AG08395 (cell line): Measurements from ENCODE around the gene JUNB.
"Not testable (repeated sequence)": the region's sequence is repeated elsewhere in the genome, so short reads cannot be mapped to it uniquely, and the experiment has no call there.

ENCODE experiments used
- DNase-seq: peaks from one replicate; pipeline ENCODE4 v3.0.0; 2012; ENCODE audit warnings: mixed read lengths, low spot score

JUNB gene

DNA sequence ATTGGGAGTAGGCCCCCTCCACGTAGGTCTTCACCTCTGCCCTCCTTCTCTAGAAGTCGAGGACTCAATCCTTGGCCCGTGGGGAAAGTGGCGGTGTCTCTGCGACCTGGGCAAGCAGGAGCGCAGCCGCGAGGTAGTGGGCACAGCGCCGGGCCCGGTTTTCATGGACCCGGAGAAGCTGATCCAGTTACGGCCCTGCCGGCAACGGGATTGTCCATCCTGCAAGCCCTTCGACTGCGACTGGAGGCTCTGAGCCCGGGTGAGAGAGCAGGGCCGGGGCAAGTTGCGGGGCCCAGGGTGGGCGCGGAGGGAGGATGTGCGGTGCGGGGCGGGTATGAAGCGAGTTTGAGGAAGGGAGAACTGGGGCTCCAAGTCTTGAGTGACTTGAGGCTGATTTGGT lies 12.8 kb downstream of the JUNB start:
- DNase-seq, result no peak

DNA sequence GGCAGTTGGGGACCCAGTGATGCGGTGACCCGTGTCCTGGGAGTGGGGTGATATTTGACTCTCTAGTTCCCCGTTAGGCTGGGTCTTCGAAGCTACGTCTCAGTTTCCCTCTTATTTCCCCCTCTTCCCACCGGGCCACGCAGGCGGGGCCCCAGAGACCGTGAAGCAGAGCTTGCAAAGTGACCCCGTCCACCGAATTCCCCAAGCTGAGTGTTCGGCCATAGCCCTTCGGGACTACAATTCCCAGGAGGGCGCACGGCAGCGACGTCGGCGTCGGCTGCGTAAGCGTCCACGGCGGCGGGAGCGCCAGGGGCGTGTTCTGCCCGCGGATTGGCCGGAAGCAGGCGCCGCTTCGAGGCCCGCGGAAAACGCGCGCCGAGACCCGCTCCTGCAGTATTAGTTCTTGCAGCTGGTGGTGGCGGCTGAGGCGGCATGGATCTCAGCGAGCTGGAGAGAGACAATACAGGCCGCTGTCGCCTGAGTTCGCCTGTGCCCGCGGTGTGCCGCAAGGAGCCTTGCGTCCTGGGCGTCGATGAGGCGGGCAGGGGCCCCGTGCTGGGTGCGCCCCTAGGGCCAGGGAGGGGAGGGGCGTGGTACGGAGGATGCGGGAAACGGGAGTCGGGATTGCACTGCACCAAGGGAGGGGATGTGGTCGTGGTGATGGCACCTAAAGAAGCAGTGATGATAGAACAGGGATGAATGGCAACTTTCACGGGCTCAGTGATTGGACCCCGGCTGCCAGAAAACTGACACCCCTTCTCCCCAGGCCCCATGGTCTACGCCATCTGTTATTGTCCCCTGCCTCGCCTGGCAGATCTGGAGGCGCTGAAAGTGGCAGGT lies 15.2 kb downstream of the JUNB start, which contains the start of gene RNASEH2A:
TSS of gene RNASEH2A (plus strand) at position 343 of the 840 bp plus-strand sequence. CDS start at position 433, 90 bp downstream.
- peak; percentile 97 for DNase-seq

DNA sequence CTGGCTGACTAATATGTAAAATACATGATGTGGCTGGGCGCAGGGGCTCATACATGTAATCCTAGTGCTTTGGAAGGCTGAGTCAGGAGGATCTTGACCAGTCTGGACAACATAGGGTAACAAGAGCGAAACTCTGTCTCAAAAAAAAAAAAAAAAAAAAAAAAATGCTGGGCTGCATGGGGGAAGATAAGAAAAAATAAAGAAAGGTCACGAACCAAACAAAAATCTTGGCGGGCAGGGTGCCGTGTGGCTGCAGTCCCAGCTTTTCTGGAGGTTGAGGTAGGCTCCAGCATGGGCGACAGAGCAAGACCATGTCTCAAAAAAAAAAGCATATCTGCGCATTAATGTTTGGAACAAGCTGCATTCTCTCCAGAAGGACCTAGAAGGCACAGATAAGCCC lies 23.8 kb downstream of the JUNB start:
- no peak for DNase-seq

- not testable (repeated sequence) for DNase-seq
These were observed 25.9 kb downstream of the JUNB start for GRCh38 chr19:12817188-12817587.

DNA sequence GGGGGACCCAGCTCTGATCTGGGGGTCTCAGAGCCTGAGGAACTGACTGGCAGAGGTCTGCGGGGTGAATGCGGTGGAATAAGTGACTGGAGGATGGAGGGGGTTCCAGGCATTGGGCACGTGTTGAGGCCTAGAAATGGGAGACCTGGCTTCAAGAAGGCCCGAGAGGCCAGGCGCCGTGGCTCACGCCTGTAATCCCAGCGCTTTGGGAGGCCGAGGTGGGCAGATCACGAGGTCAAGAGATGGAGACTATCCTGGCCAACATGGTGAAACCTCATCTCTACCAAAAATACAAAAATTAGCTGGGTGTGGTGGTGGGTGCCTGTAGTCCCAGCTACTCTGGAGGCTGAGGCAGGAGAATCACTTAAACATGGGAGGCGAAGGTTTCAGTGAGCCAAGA lies 26.5 kb downstream of the JUNB start:
- DNase-seq, result not testable (repeated sequence)

DNA sequence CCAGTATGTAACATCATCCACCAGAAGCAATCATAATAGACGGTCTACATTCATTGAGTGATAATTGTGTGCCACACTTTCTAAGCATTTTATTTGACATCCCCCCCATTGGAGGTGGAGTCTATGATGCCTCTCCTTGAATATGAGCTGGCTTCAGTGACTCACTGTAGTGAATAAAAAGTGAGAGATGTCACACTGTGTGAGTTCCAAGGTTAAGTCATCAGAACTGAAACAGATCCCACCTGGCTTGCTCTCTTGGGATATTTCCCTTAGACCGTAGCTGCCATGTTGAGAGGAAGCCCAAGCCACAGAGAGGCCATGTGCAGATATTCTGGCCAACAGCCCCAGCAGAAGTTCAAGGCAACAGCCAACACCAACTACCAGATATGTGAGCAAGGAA lies 30.5 kb downstream of the JUNB start:
- no peak for DNase-seq

GRCh38 chr19:12825254-12826131 lies 34.2 kb downstream of the JUNB start:
- DNase-seq, result no peak

- DNase-seq, result no peak
These were observed 37.2 kb downstream of the JUNB start for GRCh38 chr19:12828494-12828893.

DNA sequence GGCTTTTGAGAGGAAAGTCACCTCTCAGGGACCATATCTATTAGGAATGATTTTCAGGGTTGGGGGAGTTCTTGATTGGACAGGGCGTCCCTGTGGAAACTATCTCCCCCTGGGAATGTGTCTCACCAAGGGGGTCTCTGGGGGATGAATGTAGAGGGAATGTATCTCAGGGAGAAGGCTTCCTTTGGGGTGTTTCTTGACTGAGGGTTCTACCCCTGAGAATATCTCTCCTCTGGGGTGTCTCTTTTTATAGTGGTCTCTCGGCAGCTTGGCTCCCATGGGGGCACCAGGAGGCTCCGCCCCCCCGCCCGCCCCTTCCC lies 42.1 kb downstream of the JUNB start:
- DNase-seq, result no peak

DNA sequence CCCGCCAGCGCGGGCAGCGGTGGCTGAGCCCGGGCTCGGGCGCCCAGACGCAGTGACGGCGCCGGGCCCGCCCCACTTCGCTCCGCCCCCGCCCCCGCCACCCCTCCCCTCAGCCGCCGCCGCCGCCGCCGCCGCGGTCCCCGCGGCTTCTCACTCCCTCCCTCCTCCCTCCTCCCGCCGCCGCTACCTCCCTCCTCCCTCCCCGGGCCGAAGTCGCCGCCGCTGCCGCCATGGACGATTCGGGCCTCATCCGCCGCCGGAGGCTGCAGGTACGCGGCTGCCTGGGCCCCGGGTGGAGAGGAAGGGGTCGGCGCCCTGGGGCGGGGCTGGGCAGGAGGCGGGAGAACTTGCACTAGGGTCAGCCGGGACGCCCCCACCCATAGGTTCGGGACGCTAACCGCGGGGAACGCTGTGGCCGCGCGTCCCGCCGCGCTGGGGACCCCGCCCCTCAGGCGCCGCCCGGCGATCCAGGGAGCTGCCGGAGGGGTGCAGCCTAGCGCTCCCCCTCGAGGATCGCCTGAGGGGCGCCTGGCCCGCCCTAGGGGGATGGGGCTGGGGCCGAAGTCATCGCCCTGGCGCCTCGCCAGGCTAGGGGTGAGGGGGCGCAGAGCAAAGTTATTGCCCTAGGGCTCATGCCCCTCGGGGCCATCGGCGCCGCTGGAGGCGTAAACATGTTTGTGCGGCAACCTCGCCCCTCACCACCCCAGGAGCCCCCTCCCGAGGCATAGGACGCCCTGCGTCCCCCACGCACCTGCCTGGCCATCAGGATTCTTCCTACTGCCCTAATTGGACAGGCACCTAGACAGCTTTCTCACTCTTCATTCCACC lies 42.7 kb downstream of the JUNB start:
- DNase-seq, result peak; percentile 40

- no peak for DNase-seq
These were observed 43.3 kb downstream of the JUNB start, which contains the start of gene RTBDN for GRCh38 chr19:12834566-12834943. RTBDN (minus strand) TSS chr19:12834579; CDS start chr19:12829979, 4,600 bp downstream.

- peak; percentile 49 for DNase-seq
These were observed 43.9 kb downstream of the JUNB start for GRCh38 chr19:12834976-12835757.

DNA sequence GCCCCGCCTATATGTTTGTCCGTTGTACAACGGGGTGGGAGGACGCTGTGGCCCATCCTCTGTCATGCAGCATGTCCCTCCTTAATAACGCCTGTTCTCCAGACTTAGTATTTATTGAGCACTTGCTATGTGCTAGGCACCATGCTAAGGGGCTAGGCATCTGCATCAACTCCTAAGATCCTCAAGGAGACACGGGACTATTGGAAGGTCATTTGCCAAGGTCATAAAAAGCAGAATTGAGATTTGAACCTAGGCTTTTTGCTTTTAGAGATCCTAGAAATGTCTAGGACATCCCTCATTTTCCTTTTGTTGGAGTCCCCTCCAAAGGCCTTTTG lies 45.2 kb downstream of the JUNB start:
- no peak for DNase-seq

DNA sequence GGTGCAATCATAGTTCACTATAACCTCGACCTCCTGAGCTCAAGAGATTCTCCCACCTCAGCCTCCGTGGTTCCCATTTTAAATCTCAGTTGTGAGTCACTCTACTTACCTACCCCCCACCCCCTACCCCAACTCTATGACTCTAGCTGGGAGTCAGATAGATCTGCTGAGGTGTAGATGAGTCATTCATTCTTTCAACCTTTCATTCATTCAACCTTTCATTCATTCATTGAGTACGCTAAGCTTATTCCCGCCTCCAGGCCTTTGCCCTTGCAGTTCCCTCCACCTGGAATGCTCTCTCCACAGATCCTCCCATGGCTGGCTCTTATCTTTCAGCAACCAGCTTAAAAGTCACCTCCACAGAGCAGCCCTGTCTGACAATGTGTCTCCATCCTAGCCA lies 45.9 kb downstream of the JUNB start:
- no peak for DNase-seq

- peak; percentile 57 for DNase-seq
These were observed 47.0 kb downstream of the JUNB start, which contains the start of gene MAST1 for GRCh38 chr19:12838182-12838885. MAST1 (plus strand) TSS chr19:12838515; CDS start chr19:12838573, 58 bp downstream.

GRCh38 chr19:12838886-12839756 lies 47.8 kb downstream of the JUNB start:
- DNase-seq, result no peak

GRCh38 chr19:12840091-12841079 lies 49.1 kb downstream of the JUNB start:
- DNase-seq, result peak; percentile 65

DNA sequence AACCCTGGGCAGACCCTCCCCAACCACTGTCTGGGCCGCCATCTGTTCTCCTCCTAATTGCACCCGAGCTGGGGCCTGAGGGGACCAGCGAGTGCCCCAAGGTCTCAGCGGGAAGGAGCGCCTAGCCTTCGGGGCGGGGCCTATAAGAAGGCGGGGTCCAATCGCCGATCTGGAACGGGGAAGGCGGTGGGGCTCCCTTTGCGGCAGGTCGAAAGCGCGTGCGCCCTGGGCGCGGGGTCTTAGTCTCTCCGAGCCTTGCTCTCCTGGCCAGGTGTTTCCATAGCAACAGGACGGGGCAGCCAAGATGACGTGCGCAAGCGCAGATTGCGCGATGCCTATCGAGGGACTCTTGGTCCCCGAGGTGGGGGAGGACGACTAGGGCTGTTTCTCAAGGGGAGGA lies 49.8 kb downstream of the JUNB start:
- no peak for DNase-seq
